H9 (cell line): ENCODE results near the gene MSX2. TPM values are rescaled to one million over a fixed set of nuclear protein-coding genes. Genes with fewer than 3 reads are reported as not detected.

Source experiments
- DNase-seq: peaks from one replicate; pipeline ENCODE4 v3.0.0-alpha.2; 2017
- H2AFZ ChIP-seq: one replicate; pipeline ENCODE4 v1.6.1; 2013; ENCODE audit warnings: mild to moderate bottlenecking, low read length, control low read depth, moderate library complexity
- H2AK5ac ChIP-seq: 2 replicates; pipeline ENCODE4 v1.6.1; 2013; ENCODE audit warnings: low read length, control low read depth, mixed read lengths; ENCODE audit not compliant: insufficient read length
- H2BK120ac ChIP-seq: one replicate; pipeline ENCODE4 v1.6.1; 2013; ENCODE audit warnings: low read depth, mild to moderate bottlenecking, low read length, control low read depth, inconsistent platforms; ENCODE audit not compliant: poor library complexity, severe bottlenecking
- H2BK12ac ChIP-seq: 2 replicates; pipeline ENCODE4 v1.6.1; 2013; ENCODE audit warnings: low read length, control low read depth, mixed read lengths, low read depth; ENCODE audit not compliant: insufficient read length
- H2BK15ac ChIP-seq: 2 replicates; pipeline ENCODE4 v1.6.1; 2013; ENCODE audit warnings: low read depth, low read length, control low read depth
- H2BK20ac ChIP-seq: one replicate; pipeline ENCODE4 v1.6.1; 2013; ENCODE audit warnings: low read depth, mild to moderate bottlenecking, low read length, control low read depth, inconsistent platforms; ENCODE audit not compliant: poor library complexity, severe bottlenecking
- H2BK5ac ChIP-seq: 2 replicates; pipeline ENCODE4 v1.6.1; 2013; ENCODE audit warnings: low read length, control low read depth, mixed read lengths; ENCODE audit not compliant: insufficient read length
- H3K14ac ChIP-seq: 2 replicates; pipeline ENCODE4 v1.6.1; 2013; ENCODE audit warnings: low read length, control low read depth; ENCODE audit not compliant: insufficient read depth
- H3K18ac ChIP-seq: 2 replicates; pipeline ENCODE4 v1.6.1; 2013; ENCODE audit warnings: low read depth, mild to moderate bottlenecking, mixed read lengths, low read length, control low read depth; ENCODE audit not compliant: insufficient read length
- H3K23ac ChIP-seq: 2 replicates; pipeline ENCODE4 v1.6.1; 2013; ENCODE audit warnings: low read length, control low read depth, mixed read lengths, low read depth; ENCODE audit not compliant: insufficient read length
- H3K23me2 ChIP-seq: 2 replicates; pipeline ENCODE4 v1.6.1; 2013; ENCODE audit warnings: low read depth, mild to moderate bottlenecking, mixed read lengths, low read length, control low read depth; ENCODE audit not compliant: insufficient read length, poor library complexity, severe bottlenecking
- H3K27ac ChIP-seq: 2 replicates; pipeline ENCODE4 v1.5.1; 2013; ENCODE audit warnings: low read length, control low read depth, mixed read lengths, low read depth; ENCODE audit not compliant: insufficient read length
- H3K27me3 ChIP-seq: 2 replicates; pipeline ENCODE4 v1.6.1; 2013; ENCODE audit warnings: low read length, control low read depth, inconsistent platforms; ENCODE audit not compliant: insufficient read depth
- H3K4ac ChIP-seq: 2 replicates; pipeline ENCODE4 v1.6.1; 2013; ENCODE audit warnings: low read depth, mild to moderate bottlenecking, control low read depth, inconsistent platforms, low read length, moderate library complexity
- H3K4me1 ChIP-seq: 2 replicates; pipeline ENCODE4 v1.6.1; 2013; ENCODE audit warnings: low read length, control low read depth, inconsistent platforms; ENCODE audit not compliant: insufficient read depth
- H3K4me2 ChIP-seq: 2 replicates; pipeline ENCODE4 v1.6.1; 2013; ENCODE audit warnings: low read length, control low read depth, mixed read lengths; ENCODE audit not compliant: insufficient read length, insufficient read depth
- H3K56ac ChIP-seq: 2 replicates; pipeline ENCODE4 v1.6.1; 2013; ENCODE audit warnings: low read depth, mild to moderate bottlenecking, mixed read lengths, low read length, control low read depth; ENCODE audit not compliant: insufficient read length
- H3K79me1 ChIP-seq: 2 replicates; pipeline ENCODE4 v1.6.1; 2013; ENCODE audit warnings: low read depth, mild to moderate bottlenecking, moderate library complexity, low read length, control low read depth, inconsistent platforms; ENCODE audit not compliant: insufficient read depth, poor library complexity, severe bottlenecking
- H3K79me2 ChIP-seq: 2 replicates; pipeline ENCODE4 v1.6.1; 2013; ENCODE audit warnings: low read length, control low read depth, inconsistent platforms; ENCODE audit not compliant: insufficient read depth
- H3K9ac ChIP-seq: 2 replicates; pipeline ENCODE4 v1.6.1; 2013; ENCODE audit warnings: low read length, control low read depth, mixed read lengths; ENCODE audit not compliant: insufficient read length; ENCODE audit errors: extremely low read depth
- H3K9me3 ChIP-seq: one replicate; pipeline ENCODE4 v1.6.1; 2013; ENCODE audit warnings: low read depth, low read length, inconsistent platforms; ENCODE audit not compliant: control insufficient read depth
- H3T11ph ChIP-seq: one replicate; pipeline ENCODE4 v1.6.1; 2013; ENCODE audit warnings: mild to moderate bottlenecking, low read length, control low read depth, inconsistent platforms
- H4K20me1 ChIP-seq: one replicate; pipeline ENCODE4 v1.6.1; 2013; ENCODE audit not compliant: control insufficient read depth, insufficient read length, insufficient read depth
- H4K5ac ChIP-seq: 2 replicates; pipeline ENCODE4 v1.6.1; 2013; ENCODE audit warnings: low read depth, mild to moderate bottlenecking, mixed read lengths, low read length, control low read depth; ENCODE audit not compliant: insufficient read length
- H4K8ac ChIP-seq: replicated peaks from 2 replicates; pipeline ENCODE4 v1.6.1; 2013; ENCODE audit warnings: low read length, control low read depth, mixed read lengths, low read depth; ENCODE audit not compliant: insufficient read length
- H4K91ac ChIP-seq: 2 replicates; pipeline ENCODE4 v1.6.1; 2013; ENCODE audit warnings: low read depth, mild to moderate bottlenecking, moderate library complexity, mixed read lengths, low read length, control low read depth; ENCODE audit not compliant: insufficient read length
- H3K27ac Mint-ChIP-seq, 3 experiments: 2 replicates in 2 of 3; 3 replicates in 1 of 3; pipeline ENCODE4 v1.8.0; 2020 to 2021; ENCODE audit warnings: mixed read lengths in 3 of 3, mild to moderate bottlenecking in 1 of 3, moderate library complexity in 1 of 3
- H3K27me3 Mint-ChIP-seq: 2 replicates; pipeline ENCODE4 v1.8.0; 2021; ENCODE audit warnings: low read depth, mild to moderate bottlenecking, moderate library complexity, mixed read lengths
- H3K36me3 Mint-ChIP-seq, 3 experiments: 2 replicates in 2 of 3; 3 replicates in 1 of 3; pipeline ENCODE4 v1.8.0; 2020 to 2021; ENCODE audit warnings: low read depth in 3 of 3, mixed read lengths in 3 of 3; ENCODE audit not compliant: insufficient read depth in 1 of 3
- H3K4me1 Mint-ChIP-seq, 2 experiments: 2 replicates each; pipeline ENCODE4 v1.8.0; 2020; ENCODE audit warnings: mixed read lengths in 2 of 2
- H3K4me3 Mint-ChIP-seq, 2 experiments: 2 replicates in 1 of 2; 3 replicates in 1 of 2; pipeline ENCODE4 v1.8.0; 2020 to 2021; ENCODE audit warnings: mild to moderate bottlenecking in 2 of 2, mixed read lengths in 2 of 2, moderate library complexity in 1 of 2
- H3K9me3 Mint-ChIP-seq, 2 experiments: 2 replicates in 1 of 2; 3 replicates in 1 of 2; pipeline ENCODE4 v1.8.0; 2020; ENCODE audit warnings: mild to moderate bottlenecking in 2 of 2, mixed read lengths in 2 of 2, moderate library complexity in 1 of 2
- WGBS: extraction: QIAGEN DNeasy Blood & Tissue Kit; methylation state at CpG from one replicate; pipeline ENCODE4 v1.1.7; 2013; ENCODE audit warnings: missing lambda C conversion rate, low lambda C conversion rate, mixed read lengths; ENCODE audit not compliant: insufficient read length; ENCODE audit errors: extremely low coverage; 5-methylcytosine and 5-hydroxymethylcytosine counted together
- total RNA-seq: library from RNA; stranded (reverse); gene quantifications from 2 replicates; pipeline ENCODE4 v1.2.1, GENCODE V29; 2021
- TF ChIP-seq, protein P1 (sequence below): fragments of 200-600 bp; sonication (generic); conservative IDR thresholded peaks from 3 replicates; pipeline ENCODE4 v1.8.0; 2021; ENCODE audit warnings: antibody characterized with exemption, mild to moderate bottlenecking

MSX2 gene
- total RNA-seq, 1 experiment from 2014 or later, result 0.35 TPM

DNA sequence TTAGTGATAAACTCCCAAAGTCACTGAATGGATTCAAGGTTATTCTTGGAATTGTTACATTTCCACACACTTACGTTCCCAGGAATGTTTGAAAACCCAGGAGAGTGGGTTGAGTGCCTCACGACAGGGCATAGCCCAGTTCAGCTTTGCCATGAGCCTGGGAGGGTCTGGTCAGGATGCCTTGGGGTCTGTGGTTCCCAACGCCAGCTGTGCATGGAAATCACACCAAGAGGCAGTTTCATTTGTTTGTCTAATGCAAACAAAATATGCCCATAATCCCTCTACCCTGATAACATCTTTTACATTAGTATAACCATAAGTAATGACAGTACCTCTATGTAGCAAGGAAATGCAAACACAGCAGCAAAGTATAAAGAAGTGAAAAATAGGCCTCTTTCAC lies 25.3 kb upstream of the MSX2 start:
- no peak overlapping the region for H3K4ac ChIP-seq
- no peak overlapping the region for H4K5ac ChIP-seq
- Mint-ChIP-seq H3K9me3 (no peaks in the 10 kb centered on the region), H3K27me3 (peaks cover 21% of the 10 kb centered on the region), H3K27ac (no peak overlapping the region), H3K4me1 (peaks cover 8 to 13% of the 10 kb centered on the region in 2 experiments), H3K36me3 (no peaks in the 10 kb centered on the region), H3K4me3 (no peak overlapping the region)
- TF ChIP-seq, protein P1, sequence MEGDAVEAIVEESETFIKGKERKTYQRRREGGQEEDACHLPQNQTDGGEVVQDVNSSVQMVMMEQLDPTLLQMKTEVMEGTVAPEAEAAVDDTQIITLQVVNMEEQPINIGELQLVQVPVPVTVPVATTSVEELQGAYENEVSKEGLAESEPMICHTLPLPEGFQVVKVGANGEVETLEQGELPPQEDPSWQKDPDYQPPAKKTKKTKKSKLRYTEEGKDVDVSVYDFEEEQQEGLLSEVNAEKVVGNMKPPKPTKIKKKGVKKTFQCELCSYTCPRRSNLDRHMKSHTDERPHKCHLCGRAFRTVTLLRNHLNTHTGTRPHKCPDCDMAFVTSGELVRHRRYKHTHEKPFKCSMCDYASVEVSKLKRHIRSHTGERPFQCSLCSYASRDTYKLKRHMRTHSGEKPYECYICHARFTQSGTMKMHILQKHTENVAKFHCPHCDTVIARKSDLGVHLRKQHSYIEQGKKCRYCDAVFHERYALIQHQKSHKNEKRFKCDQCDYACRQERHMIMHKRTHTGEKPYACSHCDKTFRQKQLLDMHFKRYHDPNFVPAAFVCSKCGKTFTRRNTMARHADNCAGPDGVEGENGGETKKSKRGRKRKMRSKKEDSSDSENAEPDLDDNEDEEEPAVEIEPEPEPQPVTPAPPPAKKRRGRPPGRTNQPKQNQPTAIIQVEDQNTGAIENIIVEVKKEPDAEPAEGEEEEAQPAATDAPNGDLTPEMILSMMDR, result no peak
- no peaks in the 10 kb centered on the region; the same call in 1 of the 2 replicates for H3K27me3 ChIP-seq
- H2BK20ac ChIP-seq, result no peak overlapping the region
- H3K9ac ChIP-seq, result no peak overlapping the region
- H3K4me1 ChIP-seq, result no peaks in the 10 kb centered on the region
- H3K23ac ChIP-seq, result no peak overlapping the region
- no peak overlapping the region for H2BK12ac ChIP-seq
- no peaks in the 10 kb centered on the region for H4K20me1 ChIP-seq
- no peak overlapping the region for H2AFZ ChIP-seq
- no peak overlapping the region for H3K27ac ChIP-seq
- H4K91ac ChIP-seq, result no peak overlapping the region
- WGBS, result no CpG with 5 or more reads among the region's 3 CpGs
- no peaks in the 10 kb centered on the region for H3K79me1 ChIP-seq
- no peak overlapping the region for H3K18ac ChIP-seq
- H3T11ph ChIP-seq, result no peak overlapping the region
- no peak overlapping the region for H3K14ac ChIP-seq
- no peaks in the 10 kb centered on the region for H3K9me3 ChIP-seq
- H3K23me2 ChIP-seq, result no peaks in the 10 kb centered on the region
- no peak overlapping the region for H4K8ac ChIP-seq
- no peak for DNase-seq
- no peaks in the 10 kb centered on the region for H3K79me2 ChIP-seq
- H2BK5ac ChIP-seq, result no peak overlapping the region
- H2BK120ac ChIP-seq, result no peak overlapping the region
- H2AK5ac ChIP-seq, result no peak overlapping the region
- H3K4me2 ChIP-seq, result no peak overlapping the region
- no peak overlapping the region for H3K56ac ChIP-seq
- H2BK15ac ChIP-seq, result no peak overlapping the region
